ENCODE measurements around the gene ADCY3. TPM values are rescaled to one million over a fixed set of nuclear protein-coding genes. Genes with fewer than 3 reads are reported as not detected.

ADCY3 gene
- total and polyA plus RNA-seq, 2 experiments from 2014 or later: 13.8 to 15.0 TPM

- Histone ChIP-seq H3K9me3 (ENCODE audit: low read depth) (no peaks in the 10 kb centered on the region), H3K27ac (no peak overlapping the region), H3K4me2 (no peak overlapping the region), H2AFZ (no peak overlapping the region), H4K20me1 (ENCODE audit: insufficient read depth, poor library complexity, severe bottlenecking) (no peaks in the 10 kb centered on the region), H3K79me2 (no peaks in the 10 kb centered on the region), H3K4me1 (ENCODE audit: insufficient read depth) (no peaks in the 10 kb centered on the region), H3K36me3 (replicated peaks; ENCODE audit: insufficient read depth, low read depth) (no peaks in the 10 kb centered on the region), H3K4me3 (no peak overlapping the region), H3K27me3 (no peaks in the 10 kb centered on the region), H3K9me2 (replicated peaks; ENCODE audit: insufficient read depth) (no peaks in the 10 kb centered on the region)
- TF ChIP-seq EZH2phosphoT487 (IDR thresholded peaks at IDR 0.05; ENCODE audit: low read depth, severe bottlenecking, unreplicated experiment) (no peak), CTCF (IDR thresholded peaks at IDR 0.05; ENCODE audit: poor library complexity) (no peak), EZH2 (IDR thresholded peaks at IDR 0.05; ENCODE audit: borderline replicate concordance) (no peak)
- DNase-seq (ENCODE audit: low spot score): no peak
- 94% methylated on average over 6 of the region's 6 CpGs for WGBS (ENCODE audit: low lambda C conversion rate, missing lambda C conversion rate)
These were observed 31.9 kb downstream of the ADCY3 start for GRCh38 chr2:24888177-24888576.

- no peak for DNase-seq (ENCODE audit: low spot score)
- Histone ChIP-seq H2AFZ (no peak overlapping the region), H3K4me1 (ENCODE audit: insufficient read depth) (no peaks in the 10 kb centered on the region), H4K20me1 (ENCODE audit: insufficient read depth, poor library complexity, severe bottlenecking) (no peaks in the 10 kb centered on the region), H3K9me2 (replicated peaks; ENCODE audit: insufficient read depth) (no peaks in the 10 kb centered on the region), H3K9me3 (ENCODE audit: low read depth) (no peaks in the 10 kb centered on the region), H3K27ac (no peak overlapping the region), H3K4me2 (no peak overlapping the region), H3K4me3 (no peak overlapping the region), H3K79me2 (no peaks in the 10 kb centered on the region), H3K36me3 (replicated peaks; ENCODE audit: insufficient read depth, low read depth) (no peaks in the 10 kb centered on the region), H3K27me3 (no peaks in the 10 kb centered on the region)
- TF ChIP-seq EZH2 (IDR thresholded peaks at IDR 0.05; ENCODE audit: borderline replicate concordance): no peak
- no peak for TF ChIP-seq CTCF (IDR thresholded peaks at IDR 0.05; ENCODE audit: poor library complexity)
- no peak for TF ChIP-seq EZH2phosphoT487 (IDR thresholded peaks at IDR 0.05; ENCODE audit: low read depth, severe bottlenecking, unreplicated experiment)
- 95% methylated on average over 20 of the region's 20 CpGs for WGBS (ENCODE audit: low lambda C conversion rate, missing lambda C conversion rate)
These were observed 32.6 kb downstream of the ADCY3 start for GRCh38 chr2:24887307-24887874.

- no peak overlapping the region for H3K27ac ChIP-seq
- H3K36me3 ChIP-seq (replicated peaks; ENCODE audit: insufficient read depth, low read depth): no peaks in the 10 kb centered on the region
- no peak overlapping the region for H3K4me2 ChIP-seq
- no peaks in the 10 kb centered on the region for H4K20me1 ChIP-seq (ENCODE audit: insufficient read depth, poor library complexity, severe bottlenecking)
- H3K9me2 ChIP-seq (replicated peaks; ENCODE audit: insufficient read depth): no peaks in the 10 kb centered on the region
- no peaks in the 10 kb centered on the region for H3K79me2 ChIP-seq
- no peak for DNase-seq (ENCODE audit: low spot score)
- H3K27me3 ChIP-seq: no peaks in the 10 kb centered on the region
- WGBS (ENCODE audit: low lambda C conversion rate, missing lambda C conversion rate): 79% methylated on average over 16 of the region's 16 CpGs
- no peaks in the 10 kb centered on the region for H3K9me3 ChIP-seq (ENCODE audit: low read depth)
- no peak overlapping the region for H3K4me3 ChIP-seq
- H3K4me1 ChIP-seq (ENCODE audit: insufficient read depth): no peaks in the 10 kb centered on the region
- no peak overlapping the region for H2AFZ ChIP-seq
- TF ChIP-seq EZH2phosphoT487 (IDR thresholded peaks at IDR 0.05; ENCODE audit: low read depth, severe bottlenecking, unreplicated experiment) (no peak), EZH2 (IDR thresholded peaks at IDR 0.05; ENCODE audit: borderline replicate concordance) (no peak), CTCF (IDR thresholded peaks at IDR 0.05; ENCODE audit: poor library complexity) (no peak)
These were observed 33.2 kb downstream of the ADCY3 start for GRCh38 chr2:24886691-24887304.
